Right cardiac atrium (tissue), 5 donors: ENCODE measurements around the gene TEX50. TPM values are rescaled to one million over a fixed set of nuclear protein-coding genes. Genes with fewer than 3 reads are reported as not detected.
A peak's percentile ranks its signal among the peaks of the same experiment; 100 is the strongest.
"Not testable (repeated sequence)": the region's sequence is repeated elsewhere in the genome, so short reads cannot be mapped to it uniquely, and the experiment has no call there.

ENCODE experiments used
- ATAC-seq, 2 donors: fragments of 200-7000 bp; cut with Tn5 transposase; one replicate each; pipeline versions ENCODE4 v1.8.0 to v1.9.1; 2020; ENCODE audit warnings: moderate library complexity in 2 of 2, mild to moderate bottlenecking in 1 of 2
- DNase-seq, 3 donors: peaks; one replicate each; pipeline ENCODE4 v3.0.0-alpha.2; 2020
- H3K27ac ChIP-seq: one replicate; pipeline ENCODE4 v1.5.1; 2013; ENCODE audit warnings: mild to moderate bottlenecking, low read length, control low read depth, moderate library complexity
- H3K27me3 ChIP-seq: one replicate; pipeline ENCODE4 v1.6.1; 2013; ENCODE audit not compliant: control insufficient read depth, insufficient read depth
- H3K4me1 ChIP-seq: one replicate; pipeline ENCODE4 v1.6.1; 2013; ENCODE audit warnings: low read length; ENCODE audit not compliant: control insufficient read depth, insufficient read depth
- H3K4me3 ChIP-seq: one replicate; pipeline ENCODE4 v1.5.1; 2013; ENCODE audit warnings: low read length, control low read depth
- H3K9me3 ChIP-seq: one replicate; pipeline ENCODE4 v1.6.1; 2013; ENCODE audit warnings: low read length; ENCODE audit not compliant: control insufficient read depth
- whole genome bisulfite sequencing: extraction: QIAGEN DNeasy Blood & Tissue Kit; methylation state at CpG from one replicate; pipeline ENCODE4 v1.1.7; 2013; 5-methylcytosine and 5-hydroxymethylcytosine counted together
- intact Hi-C, 4 donors: fragments of 100-400 bp; cut with DNase I; formaldehyde crosslinking; loops; one replicate each; pipeline versions ENCODE4 v1.11.0 to v1.14.0; 2022 to 2023
- polyA plus RNA-seq: library from polyadenylated mRNA; stranded (reverse); fragments of 200-250 nt; gene quantifications from one replicate; pipeline ENCODE4 v1.2.3, GENCODE V29; 2013
- total RNA-seq, 4 donors: library from RNA; stranded (reverse); fragmentation: NEBNext Ultra II Directional; extraction: Animal tissue kit (Norgen Biotek cat#: 25700); gene quantifications; one replicate each; pipeline ENCODE4 v1.2.1, GENCODE V29; 2021
- donor health status: healthy with polysubstance abuse.
- donor health status: DM: no; HTN: yes; CAD: no.
- donor health status: DM: no; HTN: no; CAD: no.
- donor health status: DM: no; HTN: yes; CAD: no; lungs with severe emphysema.
- donor health status: DM: yes; HTN: yes; CAD: no.

TEX50 gene
- total and polyA plus RNA-seq, 5 donors: not detected

DNA sequence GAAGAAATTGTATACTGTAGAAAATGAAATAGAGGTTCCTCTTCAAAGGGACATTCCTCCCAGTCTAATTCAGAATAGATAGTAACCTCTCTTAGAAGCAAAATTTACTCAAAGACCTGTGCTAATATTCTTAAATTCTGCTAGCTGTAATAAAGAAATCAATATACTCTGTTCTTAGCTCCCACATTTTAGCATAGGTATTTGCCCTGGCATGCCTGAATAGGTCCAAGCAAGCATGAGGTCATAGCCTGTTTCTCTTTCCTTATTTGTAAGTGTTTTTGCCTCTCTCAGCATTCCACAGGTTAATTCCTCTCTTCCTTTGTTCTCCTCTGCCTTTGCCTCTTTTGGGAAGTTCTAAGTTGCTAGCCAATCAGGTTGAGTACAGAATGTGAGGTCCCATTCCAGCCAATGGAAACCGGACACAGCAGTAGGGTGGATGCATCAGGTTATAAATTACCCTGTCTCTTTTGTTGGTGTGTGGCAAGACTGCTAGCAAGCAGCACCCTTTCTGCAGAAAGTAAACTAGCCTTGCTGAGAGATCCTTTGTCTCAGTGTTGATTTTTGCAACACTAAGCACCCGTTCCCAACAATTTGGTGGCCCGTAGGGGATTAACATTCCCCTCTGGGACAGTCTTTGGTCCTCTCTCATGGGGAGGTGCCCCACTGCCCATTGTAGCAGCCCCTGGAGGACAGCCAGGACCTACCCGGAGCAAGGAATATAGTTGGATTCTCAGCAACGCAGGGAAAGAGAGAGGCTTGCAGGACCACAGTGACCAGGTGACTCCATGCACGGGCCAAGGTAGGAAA is 2.3 kb downstream of the TEX50 start:
- ATAC-seq, H3K27ac ChIP-seq, DNase-seq, H3K4me3 ChIP-seq, H3K4me1 ChIP-seq, intact Hi-C loops, H3K27me3 ChIP-seq, H3K9me3 ChIP-seq: not testable (repeated sequence)
- 93% methylated on average over 6 of the region's 6 CpGs for WGBS

DNA sequence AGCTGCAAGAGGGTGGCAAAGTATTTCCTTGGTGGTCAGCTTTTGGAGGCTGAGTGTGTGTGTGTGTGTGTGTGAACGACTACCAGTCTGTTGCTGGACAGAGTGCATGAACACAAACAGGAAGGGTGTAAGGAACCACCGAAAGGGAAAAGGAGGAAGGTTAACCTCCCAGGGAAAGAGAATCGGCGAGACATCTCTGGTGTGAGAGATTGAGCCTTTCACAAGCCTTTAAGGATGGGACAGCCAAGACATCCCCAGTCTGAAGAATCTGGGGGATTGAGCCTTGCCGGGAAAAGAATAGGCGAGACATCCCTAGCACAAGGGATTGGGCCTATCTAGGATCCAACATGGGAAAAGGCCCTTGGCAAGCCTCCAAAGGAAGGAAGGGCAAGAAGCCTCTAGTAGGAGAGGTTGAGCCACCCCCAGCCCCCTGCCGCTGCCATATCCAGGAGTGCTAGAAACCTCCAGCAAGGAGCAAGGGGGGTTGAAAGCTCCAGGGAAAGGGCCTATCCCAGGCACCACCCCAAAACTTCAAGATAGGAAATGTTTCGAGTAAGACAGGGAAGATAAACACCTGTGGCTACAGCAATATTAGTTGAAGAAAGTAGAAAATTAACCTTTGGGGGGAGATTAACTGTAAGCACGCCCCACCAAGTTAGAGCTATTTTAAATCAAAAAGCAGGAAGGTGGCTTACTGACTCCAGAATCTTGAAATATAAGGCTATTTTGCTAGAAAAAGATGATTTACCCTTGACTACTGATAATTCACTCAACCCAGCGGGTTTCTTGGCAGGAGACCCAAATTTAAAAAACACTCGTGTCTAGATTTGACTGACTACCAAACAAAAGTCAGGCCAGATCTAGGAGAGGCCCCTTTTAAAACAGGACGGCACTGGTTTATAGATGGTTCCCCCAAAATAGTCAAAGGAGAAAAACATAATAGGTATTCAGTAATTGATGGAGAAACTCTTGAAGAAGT is 3.2 kb downstream of the TEX50 start:
- Histone ChIP-seq H3K27me3 (no peaks in the 10 kb centered on the region), H3K27ac (no peak overlapping the region), H3K9me3 (no peaks in the 10 kb centered on the region), H3K4me3 (no peak overlapping the region), H3K4me1 (no peaks in the 10 kb centered on the region)
- intact Hi-C loops: no loop called here
- 71% methylated on average over 12 of the region's 12 CpGs for WGBS
- ATAC-seq (no peak), DNase-seq (peak in 1 of 3 donors; percentile 50)

DNA sequence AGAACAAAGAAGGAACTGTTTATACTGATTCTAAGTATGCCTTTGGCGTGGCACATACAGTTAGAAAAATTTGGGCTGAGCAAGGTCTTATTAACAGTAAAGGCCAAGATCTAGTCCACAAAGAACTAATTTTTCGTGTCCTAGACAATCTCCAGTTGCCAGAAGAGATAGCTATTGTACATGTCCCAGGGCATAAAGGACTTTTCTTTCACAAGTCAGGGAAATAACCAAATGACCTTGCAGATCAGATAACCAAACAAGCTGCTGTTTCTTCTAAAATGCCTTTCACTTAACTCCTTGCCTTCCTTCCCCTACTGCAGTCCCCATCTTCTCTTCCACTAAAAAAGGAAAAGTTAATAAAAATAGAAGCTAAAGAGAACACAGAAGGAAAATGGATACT is 4.0 kb downstream of the TEX50 start:
- intact Hi-C loops: no loop called here
- ATAC-seq (peak; percentile 16 to 57), DNase-seq (no peak)
- Histone ChIP-seq H3K4me1 (no peaks in the 10 kb centered on the region), H3K4me3 (no peak overlapping the region), H3K27me3 (no peaks in the 10 kb centered on the region), H3K9me3 (no peaks in the 10 kb centered on the region), H3K27ac (no peak overlapping the region)
- 34% methylated on average over 2 of the region's 2 CpGs for WGBS

DNA sequence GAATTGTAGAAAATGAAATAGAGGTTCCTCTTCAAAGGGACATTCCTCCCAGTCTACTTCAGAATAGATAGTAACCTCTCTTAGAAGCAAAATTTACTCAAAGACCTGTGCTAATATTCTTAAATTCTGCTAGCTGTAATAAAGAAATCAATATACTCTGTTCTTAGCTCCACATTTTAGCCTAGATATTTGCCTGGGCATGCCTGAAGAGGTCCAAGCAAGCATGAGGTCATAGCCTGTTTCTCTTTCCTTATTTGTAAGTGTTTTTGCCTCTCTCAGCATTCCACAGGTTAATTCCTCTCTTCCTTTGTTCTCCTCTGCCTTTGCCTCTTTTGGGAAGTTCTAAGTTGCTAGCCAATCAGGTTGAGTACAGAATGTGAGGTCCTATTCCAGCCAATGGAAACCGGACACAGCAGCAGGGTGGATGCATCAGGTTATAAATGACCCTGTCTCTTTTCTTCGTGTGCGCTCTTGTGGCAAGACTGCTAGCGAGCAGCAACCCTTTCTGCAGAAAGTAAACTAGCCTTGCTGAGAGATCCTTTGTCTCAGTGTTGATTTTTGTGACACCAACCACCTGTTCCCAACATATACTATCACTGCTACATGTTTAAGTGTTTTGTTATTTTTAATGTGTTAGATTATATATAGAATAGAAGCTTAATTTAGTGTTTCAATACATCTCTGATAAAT is 7.5 kb downstream of the TEX50 start:
- H3K4me3 ChIP-seq, H3K9me3 ChIP-seq, intact Hi-C loops, H3K4me1 ChIP-seq, H3K27me3 ChIP-seq, DNase-seq, ATAC-seq, H3K27ac ChIP-seq: not testable (repeated sequence)
- 93% methylated on average over 4 of the region's 4 CpGs for WGBS

DNA sequence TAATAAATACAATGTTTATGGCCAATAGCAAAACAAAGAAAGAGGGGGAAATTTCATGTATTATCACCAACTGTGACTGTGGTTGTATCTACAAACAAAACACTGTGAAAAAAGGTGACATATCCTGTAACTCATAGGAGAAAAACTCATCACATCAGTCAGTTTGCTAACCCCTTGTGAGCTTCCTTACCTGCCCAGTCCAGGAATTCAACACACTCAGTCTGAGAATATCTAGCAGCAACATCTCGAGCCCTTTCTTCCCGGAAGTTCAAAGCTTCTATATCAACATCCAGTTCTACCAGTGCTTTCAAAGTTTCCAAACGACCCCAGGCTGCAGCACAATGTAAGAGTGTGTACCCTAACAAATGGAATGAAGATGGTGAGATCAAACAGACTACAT is 11.5 kb downstream of the TEX50 start:
- Histone ChIP-seq H3K27me3 (no peaks in the 10 kb centered on the region), H3K4me3 (no peak overlapping the region), H3K4me1 (no peaks in the 10 kb centered on the region), H3K9me3 (no peaks in the 10 kb centered on the region), H3K27ac (no peak overlapping the region)
- DNase-seq (no peak), ATAC-seq (no peak)
- WGBS: 63% methylated on average over 3 of the region's 3 CpGs
- intact Hi-C loops: no loop called here

DNA sequence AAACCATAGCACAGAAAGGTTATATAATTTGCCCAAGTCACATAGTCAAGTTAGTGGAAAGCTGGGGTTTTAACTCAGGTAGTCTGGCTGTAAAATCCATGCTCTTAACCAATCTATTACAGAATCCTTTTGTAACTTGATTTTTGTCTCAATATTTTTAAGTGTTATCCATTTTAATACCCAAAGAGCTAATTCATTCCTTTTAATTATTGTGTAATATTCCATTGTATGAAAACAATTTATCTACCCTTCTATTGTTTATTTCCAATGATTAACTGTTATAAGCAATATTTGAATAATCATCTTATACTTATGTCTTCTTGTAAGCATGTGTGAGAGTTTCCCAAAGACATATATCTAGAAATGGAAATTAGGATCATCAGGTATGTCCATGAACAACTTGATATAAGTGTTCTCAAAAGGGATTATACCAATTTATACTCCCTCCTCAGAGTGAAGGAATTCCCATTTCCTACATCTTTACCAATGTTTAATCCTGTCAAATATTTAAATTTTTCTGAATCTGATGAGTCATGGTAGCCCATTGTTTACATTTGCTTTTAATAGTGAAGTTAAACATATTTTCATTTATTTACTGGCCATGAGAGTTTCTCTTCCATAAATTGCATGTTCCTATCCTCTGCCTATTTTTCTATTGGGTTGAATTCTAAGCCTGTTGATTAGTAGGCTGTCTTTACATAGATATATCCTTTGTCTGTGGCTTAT is 13.9 kb downstream of the TEX50 start:
- no peak overlapping the region for H3K4me3 ChIP-seq
- no peak for ATAC-seq
- no peaks in the 10 kb centered on the region for H3K9me3 ChIP-seq
- intact Hi-C loops: no loop called here
- H3K27me3 ChIP-seq: no peaks in the 10 kb centered on the region
- H3K4me1 ChIP-seq: no peaks in the 10 kb centered on the region
- no peak overlapping the region for H3K27ac ChIP-seq
- no peak for DNase-seq

DNA sequence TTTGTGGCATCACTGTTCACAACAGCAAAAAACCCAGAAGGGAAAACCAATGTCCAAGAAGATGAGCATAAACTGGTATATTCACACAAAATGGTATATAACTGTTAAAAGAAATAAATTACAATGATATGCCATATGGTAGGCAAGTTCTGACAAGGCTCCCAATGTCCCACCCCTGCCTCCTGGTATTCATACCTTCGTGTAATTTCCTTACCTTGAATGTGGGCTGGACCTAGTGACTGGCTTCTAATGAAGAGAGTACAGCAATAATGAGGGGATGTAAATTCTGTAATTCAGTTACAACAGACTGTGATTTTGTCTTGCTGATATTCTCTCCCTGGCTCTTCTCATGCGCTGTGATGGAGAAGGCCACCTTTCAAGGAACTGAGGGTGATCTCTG is 25.2 kb downstream of the TEX50 start:
- intact Hi-C loops: no loop called here
- Histone ChIP-seq H3K4me1 (no peaks in the 10 kb centered on the region), H3K9me3 (peaks cover 3% of the 10 kb centered on the region), H3K27me3 (no peaks in the 10 kb centered on the region), H3K27ac (no peak overlapping the region), H3K4me3 (no peak overlapping the region)
- WGBS: 90% methylated on average over 2 of the region's 2 CpGs
- ATAC-seq: no peak
- DNase-seq: no peak

DNA sequence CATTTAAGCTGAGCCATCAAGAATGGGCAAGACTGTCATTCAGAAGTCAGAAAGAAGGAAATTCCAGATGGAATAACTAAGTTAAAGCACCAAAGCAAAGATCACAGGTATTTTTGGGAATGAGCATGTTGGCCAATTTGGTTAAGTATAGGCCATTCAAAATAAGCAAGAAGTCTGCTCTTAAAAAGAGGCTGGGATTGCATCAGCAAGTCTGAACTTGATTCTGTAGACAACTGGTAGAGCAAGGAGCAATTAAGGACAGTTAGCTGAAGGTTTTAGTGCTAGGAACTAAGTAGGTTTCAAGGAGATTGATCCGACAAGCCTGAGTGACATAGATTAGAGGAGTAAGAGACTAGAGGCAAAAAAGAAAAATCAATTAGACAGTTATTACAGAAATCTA is 26.1 kb downstream of the TEX50 start:
- H3K4me3 ChIP-seq: no peak overlapping the region
- no peaks in the 10 kb centered on the region for H3K9me3 ChIP-seq
- H3K27me3 ChIP-seq: no peaks in the 10 kb centered on the region
- H3K4me1 ChIP-seq: no peaks in the 10 kb centered on the region
- DNase-seq (no peak), ATAC-seq (no peak)
- intact Hi-C loops: no loop called here
- no peak overlapping the region for H3K27ac ChIP-seq
- WGBS: 96% methylated on average over 1 of the region's 1 CpG

DNA sequence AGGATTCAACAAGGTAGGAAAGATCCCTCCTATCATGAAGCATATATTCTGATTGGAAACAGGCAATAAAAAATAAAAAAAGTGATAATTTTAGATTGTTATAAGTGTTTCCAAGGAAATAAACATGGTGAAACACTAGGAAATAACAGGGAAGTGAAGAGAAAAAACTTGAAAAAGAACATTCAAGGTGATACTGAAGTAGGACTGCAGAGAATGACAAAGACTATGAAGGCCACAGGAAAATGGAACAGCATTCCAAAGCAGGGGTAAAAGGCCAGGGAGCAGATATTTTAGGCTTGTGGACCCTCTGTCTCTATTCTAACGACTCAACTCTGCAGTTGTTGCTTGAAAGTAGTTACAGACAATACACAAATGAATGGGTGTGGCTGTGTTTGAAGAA is 26.6 kb downstream of the TEX50 start:
- no peaks in the 10 kb centered on the region for H3K4me1 ChIP-seq
- H3K4me3 ChIP-seq: no peak overlapping the region
- 46% methylated on average over 1 of the region's 1 CpG for WGBS
- DNase-seq (no peak), ATAC-seq (no peak)
- H3K9me3 ChIP-seq: no peaks in the 10 kb centered on the region
- no peak overlapping the region for H3K27ac ChIP-seq
- H3K27me3 ChIP-seq: no peaks in the 10 kb centered on the region
- intact Hi-C loops: no loop called here

DNA sequence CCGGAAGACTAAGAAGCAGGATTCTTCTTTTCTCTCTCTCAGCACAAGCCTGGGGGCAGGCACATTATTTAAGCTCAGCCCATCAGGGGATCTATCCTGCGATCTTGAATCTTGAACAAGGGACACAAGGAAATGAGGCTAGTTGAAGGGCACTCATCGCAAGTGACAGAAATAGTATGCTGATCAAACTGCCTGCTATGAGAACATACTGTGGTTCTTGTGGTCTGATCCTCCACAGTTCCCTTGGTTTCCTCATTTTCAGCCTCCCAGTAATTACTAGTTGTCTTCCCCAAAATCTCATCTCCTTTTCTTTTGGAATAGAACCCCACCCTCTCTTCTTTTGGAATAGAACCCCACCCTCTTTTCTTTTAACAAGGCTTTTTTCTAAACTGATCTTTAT is 28.0 kb downstream of the TEX50 start:
- Histone ChIP-seq H3K9me3 (no peaks in the 10 kb centered on the region), H3K4me1 (no peaks in the 10 kb centered on the region), H3K27ac (no peak overlapping the region), H3K4me3 (no peak overlapping the region), H3K27me3 (no peaks in the 10 kb centered on the region)
- ATAC-seq (no peak), DNase-seq (no peak)
- intact Hi-C loops: no loop called here
- WGBS: 80% methylated on average over 3 of the region's 3 CpGs
